Stimulated activated naive CD8-positive, alpha-beta T cell treated with anti-CD3 and anti-CD28 coated beads, Interleukin-15, Interleukin-2, amounts not matched to agents 100 U/mL and 50 U/mL, for 24 hours (primary cell): ENCODE data around the gene NRP2.

Experiments used
- ATAC-seq: fragments of 150-1000 bp; cut with Tn5 transposase; one replicate; pipeline ENCODE4 v1.10.0; 2021
- DNase-seq: peaks from one replicate; pipeline ENCODE4 v3.0.0; 2021

Gene NRP2

GRCh38 chr2:205806143-205806905 is 124.0 kb downstream of the NRP2 start:
- DNase-seq (no peak), ATAC-seq (no peak)

GRCh38 chr2:205807229-205807628 is 124.9 kb downstream of the NRP2 start:
- DNase-seq (no peak), ATAC-seq (no peak)

GRCh38 chr2:205807758-205808157 is 125.5 kb downstream of the NRP2 start:
- no peak for ATAC-seq
- no peak for DNase-seq

- DNase-seq (no peak), ATAC-seq (no peak)
These were observed 126.3 kb downstream of the NRP2 start for GRCh38 chr2:205808486-205809121.

GRCh38 chr2:205811387-205811786 is 129.1 kb downstream of the NRP2 start:
- ATAC-seq (no peak), DNase-seq (no peak)

GRCh38 chr2:205814039-205814364 is 131.7 kb downstream of the NRP2 start:
- ATAC-seq, result no peak
- DNase-seq, result no peak

- ATAC-seq, result no peak
- no peak for DNase-seq
These were observed 133.4 kb downstream of the NRP2 start for GRCh38 chr2:205815673-205816072.

GRCh38 chr2:205816268-205816667 is 134.0 kb downstream of the NRP2 start:
- ATAC-seq (no peak), DNase-seq (no peak)

GRCh38 chr2:205822579-205822978 is 140.3 kb downstream of the NRP2 start:
- DNase-seq (no peak), ATAC-seq (no peak)

- DNase-seq, result no peak
- no peak for ATAC-seq
These were observed 145.6 kb downstream of the NRP2 start for GRCh38 chr2:205827809-205828365.

GRCh38 chr2:205833864-205834263 is 151.6 kb downstream of the NRP2 start:
- DNase-seq (no peak), ATAC-seq (no peak)

- ATAC-seq (no peak), DNase-seq (no peak)
These were observed 152.5 kb downstream of the NRP2 start for GRCh38 chr2:205834796-205835195.

- DNase-seq, result no peak
- ATAC-seq, result no peak
These were observed 153.0 kb downstream of the NRP2 start for GRCh38 chr2:205835251-205835791.

GRCh38 chr2:205835923-205836322 is 153.6 kb downstream of the NRP2 start:
- no peak for DNase-seq
- ATAC-seq, result no peak

- DNase-seq, result no peak
These were observed 154.3 kb downstream of the NRP2 start for GRCh38 chr2:205836477-205837221.

GRCh38 chr2:205837663-205838062 is 155.4 kb downstream of the NRP2 start:
- DNase-seq, result no peak
- ATAC-seq, result no peak

More at GRCh38 chr2:205836477-205837221, 154.3 kb downstream of the NRP2 start:
- ATAC-seq, result no peak

GRCh38 chr2:205845446-205845845 is 163.1 kb downstream of the NRP2 start:
- DNase-seq, result no peak

More at GRCh38 chr2:205845446-205845845, 163.1 kb downstream of the NRP2 start:
- ATAC-seq, result no peak
